Neural progenitor cell (in vitro differentiated cells): Measurements from ENCODE around the gene SRSF8. TPM values are rescaled to one million over a fixed set of nuclear protein-coding genes. Genes with fewer than 3 reads are reported as not detected.

Experiments used
- DNase-seq: peaks from one replicate; pipeline ENCODE4 v3.0.0-alpha.2; 2016; ENCODE audit warnings: low spot score
- H2AFZ ChIP-seq: fragments of 200-600 bp; sonication (generic); replicated peaks from 2 replicates; pipeline ENCODE4 v1.6.1; 2016; ENCODE audit warnings: antibody characterized with exemption
- H3F3A ChIP-seq: fragments of 200-600 bp; sonication (generic); 2 replicates; pipeline ENCODE4 v1.6.1; 2016; ENCODE audit warnings: antibody characterized with exemption, low read depth
- H3K27ac ChIP-seq: fragments of 200-600 bp; sonication (generic); 2 replicates; pipeline ENCODE4 v1.5.1; 2016; ENCODE audit warnings: mild to moderate bottlenecking
- H3K27me3 ChIP-seq: fragments of 200-600 bp; sonication (generic); 2 replicates; pipeline ENCODE4 v1.6.1; 2016; ENCODE audit warnings: mild to moderate bottlenecking, moderate library complexity
- H3K36me3 ChIP-seq: fragments of 200-600 bp; sonication (generic); 2 replicates; pipeline ENCODE4 v1.5.1; 2016
- H3K4me1 ChIP-seq: fragments of 200-600 bp; sonication (generic); 2 replicates; pipeline ENCODE4 v1.6.1; 2016; ENCODE audit warnings: mixed run types
- H3K4me2 ChIP-seq: fragments of 200-600 bp; sonication (generic); 2 replicates; pipeline ENCODE4 v1.6.1; 2016
- H3K4me3 ChIP-seq: fragments of 200-600 bp; sonication (generic); 2 replicates; pipeline ENCODE4 v1.5.1; 2016
- H3K79me2 ChIP-seq: fragments of 200-600 bp; sonication (generic); 2 replicates; pipeline ENCODE4 v1.6.1; 2016; ENCODE audit warnings: low read depth
- H3K9ac ChIP-seq: fragments of 200-600 bp; sonication (generic); 2 replicates; pipeline ENCODE4 v1.6.1; 2016
- H3K9me3 ChIP-seq: fragments of 200-600 bp; sonication (generic); 2 replicates; pipeline ENCODE4 v1.5.1; 2016; ENCODE audit warnings: low read depth
- H4K20me1 ChIP-seq: fragments of 200-600 bp; sonication (generic); 2 replicates; pipeline ENCODE4 v1.6.1; 2016; ENCODE audit warnings: low read depth
- H3K27ac Mint-ChIP-seq: 3 replicates; pipeline ENCODE4 v1.8.0; 2021; ENCODE audit warnings: mixed read lengths
- H3K27me3 Mint-ChIP-seq: 2 replicates; pipeline ENCODE4 v1.8.0; 2022; ENCODE audit warnings: low read depth, mild to moderate bottlenecking, inconsistent platforms, moderate library complexity, mixed read lengths; ENCODE audit not compliant: insufficient read depth
- H3K36me3 Mint-ChIP-seq: 3 replicates; pipeline ENCODE4 v1.8.0; 2021; ENCODE audit warnings: mixed read lengths
- H3K4me1 Mint-ChIP-seq: 3 replicates; pipeline ENCODE4 v1.8.0; 2021; ENCODE audit warnings: mixed read lengths
- H3K4me3 Mint-ChIP-seq: 3 replicates; pipeline ENCODE4 v1.8.0; 2021; ENCODE audit warnings: mild to moderate bottlenecking, moderate library complexity, mixed read lengths
- H3K9me3 Mint-ChIP-seq: 3 replicates; pipeline ENCODE4 v1.8.0; 2020; ENCODE audit warnings: mixed read lengths
- CTCF ChIP-seq: fragments of 200-600 bp; sonication (generic); IDR thresholded peaks from 2 replicates; pipeline ENCODE4 v1.5.1; 2017; ENCODE audit warnings: antibody characterized with exemption, mild to moderate bottlenecking
- EZH2 ChIP-seq: fragments of 200-600 bp; sonication (generic); IDR thresholded peaks from 2 replicates; pipeline ENCODE4 v1.6.1; 2017; ENCODE audit warnings: antibody characterized with exemption, mild to moderate bottlenecking, moderate library complexity
- EZH2phosphoT487 ChIP-seq: fragments of 200-600 bp; sonication (generic); IDR thresholded peaks from 2 replicates; pipeline ENCODE4 v1.6.1; 2017; ENCODE audit warnings: antibody characterized with exemption
- total RNA-seq: library from RNA; depleted of rRNA; stranded (reverse); fragments of >200 nt; gene quantifications from 2 replicates; pipeline ENCODE4 v1.2.3, GENCODE V29; 2015; ENCODE audit warnings: low replicate concordance

SRSF8 gene
- total RNA-seq, 1 donor from 2014 or later, result 17.6 TPM

DNA sequence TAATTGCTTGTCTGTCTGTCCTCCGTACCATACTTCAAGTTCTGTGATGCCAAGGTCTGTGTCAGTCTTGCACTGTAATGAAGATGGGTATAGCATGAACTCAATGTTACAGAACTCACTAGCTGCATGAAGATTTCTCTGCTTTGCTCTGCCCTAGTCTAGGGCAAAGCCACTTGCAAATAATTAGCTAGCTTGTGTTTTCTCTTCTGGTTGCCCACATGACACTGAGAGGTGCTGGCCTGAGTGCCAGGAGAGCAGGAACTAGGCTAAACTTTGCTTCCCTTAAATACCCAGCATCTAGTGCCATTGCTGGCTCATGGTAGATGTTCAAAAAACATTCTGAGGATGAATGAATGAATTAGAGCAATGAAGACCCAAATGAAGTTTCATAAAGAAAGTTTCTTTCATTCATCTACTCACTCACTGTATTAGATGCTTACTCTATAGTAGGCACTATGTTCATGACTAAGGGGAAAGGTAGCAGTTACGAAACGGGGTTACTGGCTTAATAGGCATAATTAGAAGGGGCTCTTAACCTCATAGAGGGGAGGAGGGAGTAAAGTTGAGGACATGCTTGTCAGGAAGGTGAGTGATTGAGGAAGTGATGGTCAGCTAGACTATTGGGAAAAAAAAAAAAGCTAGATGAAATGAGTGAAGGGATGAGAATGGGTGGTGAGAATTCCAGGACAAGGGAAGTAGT lies 18.5 kb downstream of the SRSF8 start:
- H3K9me3 Mint-ChIP-seq, result no peaks in the 10 kb centered on the region
- H3K4me1 Mint-ChIP-seq, result peaks cover 18% of the 10 kb centered on the region
- H3K79me2 ChIP-seq, result no peaks in the 10 kb centered on the region
- no peaks in the 10 kb centered on the region for H3K9me3 ChIP-seq
- peaks cover 5% of the 10 kb centered on the region for H3K27me3 Mint-ChIP-seq
- H3K27ac Mint-ChIP-seq, result no peak overlapping the region
- no peak overlapping the region for H3K9ac ChIP-seq
- TF ChIP-seq CTCF (no peak), EZH2phosphoT487 (no peak), EZH2 (no peak)
- no peaks in the 10 kb centered on the region for H4K20me1 ChIP-seq
- no peak for DNase-seq
- no peak overlapping the region for H3K4me2 ChIP-seq
- no peak overlapping the region for H3K4me3 Mint-ChIP-seq
- H3K27ac ChIP-seq, result no peak overlapping the region
- no peaks in the 10 kb centered on the region for H3K36me3 Mint-ChIP-seq
- H2AFZ ChIP-seq, result no peak overlapping the region
- peaks cover 15% of the 10 kb centered on the region for H3F3A ChIP-seq
- no peak overlapping the region for H3K4me3 ChIP-seq
- H3K36me3 ChIP-seq, result no peaks in the 10 kb centered on the region
- peaks cover 17% of the 10 kb centered on the region for H3K27me3 ChIP-seq
- peaks cover 13% of the 10 kb centered on the region for H3K4me1 ChIP-seq

GRCh38 chr11:95086151-95086550 lies 19.4 kb downstream of the SRSF8 start:
- Histone ChIP-seq H3K27me3 (peaks cover 26% of the 10 kb centered on the region), H3K36me3 (no peaks in the 10 kb centered on the region), H3K9me3 (no peaks in the 10 kb centered on the region), H4K20me1 (no peaks in the 10 kb centered on the region), H3K4me1 (peaks cover 17% of the 10 kb centered on the region), H3K79me2 (no peaks in the 10 kb centered on the region), H2AFZ (no peak overlapping the region), H3K4me2 (no peak overlapping the region), H3K27ac (no peak overlapping the region), H3F3A (peaks cover 21% of the 10 kb centered on the region), H3K9ac (no peak overlapping the region), H3K4me3 (no peak overlapping the region)
- peaks cover 23% of the 10 kb centered on the region for H3K4me1 Mint-ChIP-seq
- no peaks in the 10 kb centered on the region for H3K36me3 Mint-ChIP-seq
- no peak overlapping the region for H3K4me3 Mint-ChIP-seq
- DNase-seq, result no peak
- H3K9me3 Mint-ChIP-seq, result no peaks in the 10 kb centered on the region
- H3K27ac Mint-ChIP-seq, result no peak overlapping the region
- H3K27me3 Mint-ChIP-seq, result peaks cover 6% of the 10 kb centered on the region
- TF ChIP-seq CTCF (no peak), EZH2phosphoT487 (no peak), EZH2 (no peak)

DNA sequence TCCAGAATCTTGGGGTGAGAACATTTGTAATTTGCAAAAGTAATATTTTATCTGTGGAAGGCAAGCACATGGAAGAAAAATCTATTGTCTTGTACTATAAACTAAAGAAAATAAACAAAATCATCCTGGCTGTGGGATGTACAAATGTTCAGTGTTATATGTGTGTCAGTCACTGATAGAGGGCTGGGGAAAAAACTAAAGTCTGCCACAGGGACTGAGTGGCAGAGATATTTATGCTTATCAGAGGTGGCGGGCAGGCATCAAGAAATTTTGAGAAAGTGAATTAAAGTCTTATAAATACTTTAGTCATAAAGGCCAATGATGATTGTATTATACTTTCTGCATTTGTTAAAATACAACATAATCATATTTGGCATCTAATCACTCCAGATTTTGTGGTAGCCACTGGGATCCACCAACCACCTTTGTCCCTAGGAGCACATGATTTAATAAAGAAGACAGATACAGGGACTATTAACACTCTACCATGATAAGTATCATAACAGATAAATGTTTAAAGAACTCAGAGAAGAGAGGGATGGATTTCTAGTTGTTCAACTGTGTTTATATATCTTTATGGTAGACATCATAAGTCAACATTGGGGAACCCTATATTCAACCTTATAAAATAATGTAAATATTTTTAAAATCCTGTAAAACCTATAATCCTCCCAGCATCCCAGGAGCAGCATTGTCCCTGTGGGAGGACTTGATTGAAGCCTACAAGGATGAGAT lies 20.3 kb downstream of the SRSF8 start:
- Histone ChIP-seq H3K27me3 (peaks cover 34% of the 10 kb centered on the region), H3F3A (peaks cover 21% of the 10 kb centered on the region), H3K4me3 (no peak overlapping the region), H3K9me3 (no peaks in the 10 kb centered on the region), H2AFZ (no peak overlapping the region), H3K36me3 (no peaks in the 10 kb centered on the region), H3K27ac (no peak overlapping the region), H3K9ac (no peak overlapping the region), H3K4me2 (no peak overlapping the region), H3K79me2 (no peaks in the 10 kb centered on the region), H4K20me1 (no peaks in the 10 kb centered on the region), H3K4me1 (peaks cover 10% of the 10 kb centered on the region)
- no peaks in the 10 kb centered on the region for H3K36me3 Mint-ChIP-seq
- peaks cover 22% of the 10 kb centered on the region for H3K4me1 Mint-ChIP-seq
- DNase-seq, result no peak
- H3K9me3 Mint-ChIP-seq, result no peaks in the 10 kb centered on the region
- H3K27me3 Mint-ChIP-seq, result peaks cover 6% of the 10 kb centered on the region
- no peak for TF ChIP-seq CTCF
- no peak for TF ChIP-seq EZH2
- TF ChIP-seq EZH2phosphoT487, result no peak
- no peak overlapping the region for H3K27ac Mint-ChIP-seq
- H3K4me3 Mint-ChIP-seq, result no peak overlapping the region
